Loucy (cell line): ENCODE measurements around the gene FAM53B.

Experiments
- EZH2phosphoT487 ChIP-seq: fragments of 200-600 bp; IDR thresholded peaks from 2 replicates; pipeline ENCODE4 v1.6.1; 2018; ENCODE audit warnings: antibody characterized with exemption, mild to moderate bottlenecking, moderate library complexity, borderline replicate concordance
- TF ChIP-seq, protein P1 (sequence below): fragments of 200-600 bp; sonication (generic); conservative IDR thresholded peaks from 2 replicates; pipeline ENCODE4 v1.5.1; 2014; ENCODE audit warnings: mild to moderate bottlenecking, antibody characterized with exemption, low read length

DNA sequence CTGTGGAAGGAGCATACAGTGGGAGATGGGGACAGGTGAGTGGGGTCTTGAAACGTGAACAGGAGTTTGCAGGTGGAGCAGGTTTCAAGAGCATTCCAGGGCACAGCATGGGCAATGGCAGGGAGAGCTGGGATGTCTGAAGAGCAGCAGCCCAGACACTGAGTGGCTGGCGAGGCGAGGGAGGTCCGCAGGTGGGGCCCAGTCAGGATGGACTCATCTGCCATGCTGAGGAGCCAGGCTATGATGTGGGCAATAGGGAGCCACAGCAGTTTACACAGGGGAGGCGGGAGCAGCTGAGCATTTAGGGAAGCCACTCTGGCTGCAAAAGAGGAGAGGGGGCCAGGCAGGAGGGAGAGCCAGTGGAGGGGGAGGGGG lies 138.7 kb downstream of the FAM53B start:
- TF ChIP-seq, protein P1, sequence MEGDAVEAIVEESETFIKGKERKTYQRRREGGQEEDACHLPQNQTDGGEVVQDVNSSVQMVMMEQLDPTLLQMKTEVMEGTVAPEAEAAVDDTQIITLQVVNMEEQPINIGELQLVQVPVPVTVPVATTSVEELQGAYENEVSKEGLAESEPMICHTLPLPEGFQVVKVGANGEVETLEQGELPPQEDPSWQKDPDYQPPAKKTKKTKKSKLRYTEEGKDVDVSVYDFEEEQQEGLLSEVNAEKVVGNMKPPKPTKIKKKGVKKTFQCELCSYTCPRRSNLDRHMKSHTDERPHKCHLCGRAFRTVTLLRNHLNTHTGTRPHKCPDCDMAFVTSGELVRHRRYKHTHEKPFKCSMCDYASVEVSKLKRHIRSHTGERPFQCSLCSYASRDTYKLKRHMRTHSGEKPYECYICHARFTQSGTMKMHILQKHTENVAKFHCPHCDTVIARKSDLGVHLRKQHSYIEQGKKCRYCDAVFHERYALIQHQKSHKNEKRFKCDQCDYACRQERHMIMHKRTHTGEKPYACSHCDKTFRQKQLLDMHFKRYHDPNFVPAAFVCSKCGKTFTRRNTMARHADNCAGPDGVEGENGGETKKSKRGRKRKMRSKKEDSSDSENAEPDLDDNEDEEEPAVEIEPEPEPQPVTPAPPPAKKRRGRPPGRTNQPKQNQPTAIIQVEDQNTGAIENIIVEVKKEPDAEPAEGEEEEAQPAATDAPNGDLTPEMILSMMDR = no peak
- no peak for TF ChIP-seq EZH2phosphoT487
